Activated naive CD4-positive, alpha-beta T cell treated with anti-CD3 and anti-CD28 coated beads for 36 hours (primary cell): ENCODE data around the gene RTN4R. TPM values are rescaled to one million over a fixed set of nuclear protein-coding genes. Genes with fewer than 3 reads are reported as not detected.

Experiments
- CTCF ChIA-PET: fragments of 350-600 bp; sonication (Branson Sonifier 250); formaldehyde crosslinking; loops from one replicate; lab custom pipeline; 2021; ENCODE audit warnings: antibody characterized with exemption; lab: Charles Lee
- DNase-seq: peaks from one replicate; pipeline ENCODE4 v3.0.0-alpha.2; 2020
- H3K27ac Mint-ChIP-seq: one replicate; pipeline ENCODE4 v1.8.0; 2021; ENCODE audit warnings: mild to moderate bottlenecking, mixed read lengths
- H3K27me3 Mint-ChIP-seq: one replicate; pipeline ENCODE4 v1.8.0; 2021; ENCODE audit warnings: low read depth, mixed read lengths
- H3K36me3 Mint-ChIP-seq: one replicate; pipeline ENCODE4 v1.8.0; 2021; ENCODE audit warnings: low read depth, mixed read lengths
- H3K4me1 Mint-ChIP-seq: one replicate; pipeline ENCODE4 v1.8.0; 2021; ENCODE audit warnings: low read depth, mixed read lengths
- H3K4me3 Mint-ChIP-seq: one replicate; pipeline ENCODE4 v1.8.0; 2021; ENCODE audit warnings: mild to moderate bottlenecking, moderate library complexity, mixed read lengths
- H3K9me3 Mint-ChIP-seq: one replicate; pipeline ENCODE4 v1.8.0; 2021; ENCODE audit warnings: mixed read lengths
- intact Hi-C: fragments of 100-400 bp; cut with micrococcal nuclease; formaldehyde crosslinking; loops from one replicate; pipeline ENCODE4 v1.15.1; 2023
- microRNA-seq: library from miRNA; unstranded; fragments of <30 nt; microRNA quantifications from one replicate; pipeline ENCODE4 v1.2.0, GENCODE V29; 2022; ENCODE audit warnings: borderline microRNAs expressed, borderline replicate concordance
- total RNA-seq, 2 experiments: library from RNA; stranded (reverse); gene quantifications; one replicate each; pipeline ENCODE4 v1.2.3, GENCODE V29; 2021

The RTN4R gene
- total RNA-seq, 2 experiments from 2014 or later = 2.1 to 2.5 TPM

DNA sequence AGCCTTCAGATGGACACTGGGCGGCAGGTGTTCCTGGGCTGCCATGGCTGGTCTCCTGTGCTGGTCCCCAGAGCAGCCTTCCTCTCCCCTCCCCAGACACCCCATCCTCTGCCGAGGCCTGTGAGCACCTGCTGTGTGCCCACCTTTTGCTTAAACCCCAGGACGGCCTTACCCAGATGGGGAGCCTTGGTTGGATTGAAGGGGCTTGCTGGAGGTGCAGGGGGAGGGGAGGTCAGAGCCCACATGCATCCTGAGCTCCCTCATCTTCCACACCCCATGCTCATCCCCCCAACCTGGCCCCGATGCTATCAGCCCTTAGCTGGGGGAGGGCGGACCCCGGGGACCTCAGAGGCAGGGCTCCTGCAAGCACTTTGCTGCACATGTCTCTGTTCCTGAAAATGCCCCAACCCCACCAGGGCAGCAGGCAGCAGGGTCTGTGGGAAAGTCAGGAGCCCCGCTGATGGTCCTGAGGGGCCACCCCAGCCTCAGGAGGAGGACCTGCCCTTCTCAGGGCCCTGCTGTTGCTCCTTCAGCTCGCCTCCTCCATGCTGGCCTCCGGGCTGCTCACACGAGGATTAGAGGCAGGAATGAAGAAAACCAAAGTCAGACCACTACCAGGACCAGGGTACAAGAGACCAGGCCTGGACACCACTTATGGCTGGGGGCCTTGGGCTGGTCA lies 75.7 kb downstream of the RTN4R start:
- no peaks in the 10 kb centered on the region for H3K36me3 Mint-ChIP-seq
- no peaks in the 10 kb centered on the region for H3K9me3 Mint-ChIP-seq
- no peak overlapping the region for H3K4me3 Mint-ChIP-seq
- H3K27me3 Mint-ChIP-seq = no peaks in the 10 kb centered on the region
- no peak for DNase-seq
- CTCF ChIA-PET = no interaction called here
- no peak overlapping the region for H3K27ac Mint-ChIP-seq
- H3K4me1 Mint-ChIP-seq = no peaks in the 10 kb centered on the region
- intact Hi-C loops = no loop called here

DNA sequence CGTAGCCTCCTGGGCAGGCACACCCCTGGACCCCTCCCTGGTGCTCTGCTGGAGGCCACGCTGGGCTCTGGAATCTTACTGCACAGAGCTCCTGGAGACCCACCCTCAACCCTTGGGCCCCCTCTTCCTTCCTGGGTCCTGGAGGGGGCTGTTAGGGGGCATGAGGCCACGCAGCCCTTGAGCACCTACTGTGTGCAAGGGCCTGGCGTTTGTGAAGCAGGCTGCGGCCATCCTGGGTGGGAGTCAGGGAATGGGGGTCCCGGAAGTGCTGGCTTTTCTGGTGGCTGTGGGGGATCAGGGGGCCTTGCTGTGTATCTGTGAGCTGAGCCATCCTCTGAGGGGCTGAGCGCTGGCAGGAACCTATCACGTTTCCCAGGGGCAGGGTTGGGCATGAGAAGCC lies 76.3 kb downstream of the RTN4R start:
- Mint-ChIP-seq H3K4me1 (no peaks in the 10 kb centered on the region), H3K27me3 (no peaks in the 10 kb centered on the region), H3K9me3 (no peaks in the 10 kb centered on the region), H3K36me3 (no peaks in the 10 kb centered on the region), H3K4me3 (no peak overlapping the region), H3K27ac (no peak overlapping the region)
- CTCF ChIA-PET = no interaction called here
- DNase-seq = no peak
- intact Hi-C loops = no loop called here

Small RNAs within 50 kb of the gene (microRNA-seq; reads per million reads assigned to microRNA genes)
- not detected for gene MIR1286

Other genes with a start within 250 kb of the RTN4R start
- gene TANGO2, start 247.2 kb downstream of the RTN4R start, total RNA-seq = 10 to 100 TPM; 16.0 to 19.0 TPM
- gene DGCR8, start 188.1 kb downstream of the RTN4R start, total RNA-seq = 10 to 100 TPM; 29.8 to 36.5 TPM
- 100 to 1,000 TPM; 445 to 455 TPM for gene RANBP1, start 152.2 kb downstream of the RTN4R start, total RNA-seq
- gene TRMT2A, start 151.1 kb downstream of the RTN4R start, total RNA-seq = 10 to 100 TPM; 51.8 to 57.9 TPM
- gene ZDHHC8, start 136.5 kb downstream of the RTN4R start, total RNA-seq = 10 to 100 TPM; 26.4 to 31.3 TPM
- gene CCDC188, start 117.3 kb downstream of the RTN4R start, total RNA-seq = not detected
- 10 to 100 TPM; 21.5 TPM for gene DGCR6L, start 51.7 kb upstream of the RTN4R start, total RNA-seq
- gene ZNF74, start 125.8 kb upstream of the RTN4R start, total RNA-seq = 1 to 10 TPM; 7.9 to 8.0 TPM
- gene SCARF2, start 169.5 kb upstream of the RTN4R start, total RNA-seq = under 1 TPM; 0.21 to 0.30 TPM
- gene KLHL22, start 227.5 kb upstream of the RTN4R start, total RNA-seq = 10 to 100 TPM; 10.1 to 11.7 TPM
- 100 to 1,000 TPM in 1 of 2 experiments, 10 to 100 TPM in 1; 94.7 to 108 TPM for gene MED15, start 239.3 kb upstream of the RTN4R start, total RNA-seq